HG02571 (cell line): ENCODE measurements around the gene SLC10A1.
"Not testable (repeated sequence)": the region's sequence is repeated elsewhere in the genome, so short reads cannot be mapped to it uniquely, and the experiment has no call there.

Experiments
- ATAC-seq: cut with Tn5 transposase; IDR thresholded peaks from one replicate; pipeline ENCODE4 v1.9.1; 2021; ENCODE audit warnings: mild to moderate bottlenecking, moderate library complexity; ENCODE audit not compliant: unreplicated experiment

SLC10A1 gene

DNA sequence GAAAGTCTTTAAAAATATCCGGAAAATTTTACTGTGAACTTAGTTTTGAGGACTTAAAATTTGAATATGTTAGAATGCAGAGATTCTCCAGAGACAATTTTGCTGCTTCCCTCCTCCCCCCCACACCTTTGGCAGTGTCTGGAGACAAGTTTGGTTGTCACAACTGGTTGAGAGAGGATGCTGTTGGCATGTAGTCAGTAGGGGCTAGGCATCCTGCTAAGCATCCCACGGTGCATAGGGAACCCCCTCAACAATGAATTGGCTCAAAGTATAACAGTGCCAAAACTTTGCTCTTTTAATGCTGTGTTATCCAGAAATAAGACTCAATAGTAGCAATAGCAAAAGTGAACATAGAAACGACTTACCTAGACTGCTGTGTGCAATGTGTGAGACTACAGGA lies 26.5 kb downstream of the SLC10A1 start:
- no peak for ATAC-seq

DNA sequence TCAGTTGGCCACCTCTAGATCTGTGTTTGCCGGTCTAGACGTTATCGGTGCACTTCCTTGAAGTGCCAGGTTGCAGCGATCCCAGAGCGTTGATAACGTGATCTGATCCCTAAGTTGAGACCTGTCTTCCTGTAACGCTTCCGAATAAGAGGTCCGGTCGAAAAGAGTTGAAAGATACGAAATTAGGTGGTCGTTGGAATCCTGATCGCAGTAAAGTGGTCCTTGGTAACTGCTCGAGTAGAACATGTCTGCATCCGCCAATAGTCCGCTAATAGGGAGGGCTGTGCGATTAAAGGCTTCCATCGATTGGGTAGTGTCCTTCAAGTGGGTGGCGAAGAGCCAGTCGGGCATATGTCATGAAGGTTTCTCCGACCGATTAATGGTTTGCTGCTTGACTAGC lies 27.4 kb downstream of the SLC10A1 start:
- no peak for ATAC-seq

DNA sequence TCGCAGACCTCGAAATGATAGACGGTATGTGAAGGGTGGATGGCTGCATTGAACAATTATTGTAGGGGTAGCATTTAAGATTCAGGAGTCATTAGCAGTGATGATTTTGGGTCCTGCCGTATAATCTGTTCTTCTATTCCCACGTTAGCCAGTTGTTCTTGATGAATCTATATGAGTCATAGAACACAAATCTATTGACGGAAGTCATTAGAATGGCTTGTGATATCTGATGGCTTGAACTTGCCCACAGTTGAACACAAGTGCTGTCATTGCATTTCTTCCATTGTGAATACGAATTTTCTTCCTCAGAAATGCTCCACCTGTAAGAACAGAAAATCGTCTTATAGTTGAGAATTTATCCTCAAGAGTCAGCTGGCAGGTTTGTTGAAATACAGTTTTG lies 28.2 kb downstream of the SLC10A1 start:
- ATAC-seq = no peak

DNA sequence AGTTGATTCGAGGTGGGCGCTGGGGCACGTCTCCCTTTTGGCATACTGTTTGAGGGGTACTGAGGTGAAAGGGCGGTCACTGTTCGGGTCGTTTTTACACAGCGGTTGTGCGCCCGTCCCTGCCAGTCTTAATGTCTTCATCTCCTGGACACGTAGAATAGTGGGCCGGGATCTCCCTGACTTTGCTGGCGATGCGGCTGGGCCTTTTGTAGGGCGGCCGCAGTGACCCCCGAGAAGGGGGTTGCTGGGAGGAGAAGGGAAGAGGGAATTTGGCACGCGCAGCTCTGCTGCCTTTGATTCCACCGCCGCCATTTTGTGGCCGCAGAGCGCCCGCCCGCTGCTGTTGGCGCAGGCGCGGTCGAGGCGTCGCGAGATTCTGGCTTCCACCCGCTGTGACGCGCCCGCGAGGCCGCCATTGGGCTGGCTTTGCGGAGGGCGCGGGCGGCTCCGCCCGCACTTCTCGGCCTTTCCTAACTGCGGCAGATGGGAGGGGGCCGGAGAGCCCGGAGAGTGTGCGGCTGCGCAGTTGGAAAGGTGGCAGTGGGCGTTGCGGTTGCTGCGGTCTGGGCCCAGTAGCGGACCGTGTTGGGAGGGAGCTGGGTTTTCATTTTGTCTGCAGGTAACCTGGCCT lies 29.6 kb downstream of the SLC10A1 start:
- ATAC-seq = peak; percentile 67

DNA sequence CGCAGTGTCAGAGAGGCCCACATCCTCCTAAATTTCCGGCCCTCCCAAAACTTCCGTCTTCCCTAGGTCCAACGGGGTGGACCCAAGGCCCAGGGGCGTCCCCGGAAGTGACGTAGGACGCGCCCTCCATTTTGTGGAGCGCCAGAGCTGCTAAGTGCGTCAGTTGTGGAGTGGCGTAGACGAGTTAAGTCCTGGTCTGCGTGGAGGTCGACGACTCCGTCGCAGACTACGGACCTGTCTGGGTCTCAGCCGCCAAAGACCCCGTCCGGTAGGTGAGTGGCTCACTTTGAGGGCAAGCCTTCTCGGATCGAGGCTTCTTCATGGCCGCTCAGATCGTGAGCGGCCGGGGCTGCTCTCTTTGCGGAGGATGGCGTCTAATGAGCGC lies 30.1 kb downstream of the SLC10A1 start, which contains the start of gene SRSF5:
Gene SRSF5 (plus strand): TSS at position 159 of the 385 bp plus-strand sequence. CDS start 1,015 bp downstream, outside the sequence.
- peak; percentile 69 for ATAC-seq

DNA sequence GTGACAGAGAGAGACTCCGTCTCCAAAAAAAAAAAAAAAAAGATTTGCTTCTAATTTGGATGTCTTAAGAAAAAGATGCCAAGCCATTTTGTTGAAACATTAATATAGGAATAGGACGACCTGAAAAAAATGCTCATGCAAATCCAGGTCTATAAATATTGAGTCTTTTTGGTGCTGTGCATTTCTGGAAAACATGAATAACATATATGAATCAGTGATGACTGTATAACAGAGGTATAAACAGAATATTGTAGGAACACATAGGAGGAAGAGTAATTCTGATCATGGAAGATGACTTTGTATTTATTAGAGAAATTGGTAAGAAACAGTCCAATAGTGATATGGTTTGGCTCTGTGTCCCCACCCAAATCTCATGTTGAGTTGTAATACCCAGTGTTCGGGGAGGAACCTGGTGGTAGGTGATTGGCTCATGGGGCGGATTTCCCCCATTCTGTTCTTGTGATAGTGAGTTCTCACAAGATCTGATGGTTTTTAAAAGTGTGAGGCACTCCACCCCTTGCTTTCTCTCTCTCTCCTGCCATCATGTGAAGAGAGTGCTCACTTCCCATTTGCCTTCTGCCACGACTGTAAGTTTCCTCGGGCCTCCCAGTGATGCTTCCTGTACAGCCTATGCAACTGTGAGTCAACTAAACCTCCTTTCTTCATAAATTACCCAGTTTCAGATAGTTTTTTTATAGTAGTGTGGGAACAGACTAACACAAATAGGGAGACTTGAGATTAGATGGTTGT lies 33.1 kb downstream of the SLC10A1 start:
- no peak for ATAC-seq

DNA sequence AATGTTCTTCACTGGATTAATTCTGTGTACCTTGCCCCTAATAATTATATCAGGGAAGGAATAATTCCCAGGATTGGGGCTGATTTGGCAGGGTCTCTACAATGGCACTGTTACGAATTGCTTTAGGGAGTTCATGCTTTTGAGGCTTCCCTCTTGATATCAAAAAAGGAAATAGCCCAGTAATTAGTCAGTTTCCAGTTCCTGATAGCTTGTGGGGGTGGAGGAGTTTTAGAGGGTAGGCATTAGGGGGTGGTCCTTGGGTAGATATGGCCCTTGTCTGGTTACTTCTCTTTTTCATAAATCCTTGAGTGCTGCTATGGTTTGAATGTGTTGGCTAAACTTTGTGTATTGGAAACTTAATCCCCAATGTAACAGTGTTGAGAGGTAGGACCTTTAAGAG lies 36.2 kb downstream of the SLC10A1 start:
- no peak for ATAC-seq

DNA sequence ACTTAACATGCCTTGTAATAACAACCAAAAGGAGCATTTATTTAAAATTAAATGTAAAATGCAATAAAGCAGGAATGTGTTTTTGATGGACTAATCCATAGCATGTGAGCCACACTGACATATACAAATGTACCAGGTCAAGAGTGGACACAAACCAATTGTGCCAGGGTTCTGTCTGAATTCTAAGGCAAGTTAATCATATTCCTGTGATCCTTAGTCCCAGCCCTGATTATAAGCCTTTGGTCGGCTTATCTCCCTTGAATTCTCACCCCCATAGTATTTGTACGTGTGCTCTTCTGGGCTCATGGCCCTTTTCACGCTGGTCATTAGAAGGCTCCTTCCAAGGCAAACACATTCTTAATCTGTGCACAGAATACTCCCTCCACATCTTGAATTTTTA lies 40.7 kb downstream of the SLC10A1 start:
- ATAC-seq = no peak

DNA sequence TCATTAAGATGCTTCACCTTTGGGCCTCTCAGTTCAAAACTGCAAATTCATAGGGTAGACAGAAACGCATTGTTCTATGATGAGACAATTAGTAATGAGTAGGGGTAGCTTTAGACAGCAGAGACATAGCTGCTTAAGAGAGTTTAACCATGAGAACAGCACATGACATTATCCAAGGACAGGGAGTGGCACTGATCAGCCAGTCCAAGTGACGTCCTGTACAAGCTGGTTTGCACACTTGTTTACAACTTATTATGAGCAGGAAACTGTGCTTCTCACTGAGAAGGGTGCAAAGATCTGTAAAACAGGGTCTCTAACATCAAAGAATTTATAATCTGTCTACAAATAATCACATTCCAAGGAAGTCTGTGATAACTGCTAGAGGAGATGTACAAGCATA lies 41.3 kb downstream of the SLC10A1 start:
- no peak for ATAC-seq

DNA sequence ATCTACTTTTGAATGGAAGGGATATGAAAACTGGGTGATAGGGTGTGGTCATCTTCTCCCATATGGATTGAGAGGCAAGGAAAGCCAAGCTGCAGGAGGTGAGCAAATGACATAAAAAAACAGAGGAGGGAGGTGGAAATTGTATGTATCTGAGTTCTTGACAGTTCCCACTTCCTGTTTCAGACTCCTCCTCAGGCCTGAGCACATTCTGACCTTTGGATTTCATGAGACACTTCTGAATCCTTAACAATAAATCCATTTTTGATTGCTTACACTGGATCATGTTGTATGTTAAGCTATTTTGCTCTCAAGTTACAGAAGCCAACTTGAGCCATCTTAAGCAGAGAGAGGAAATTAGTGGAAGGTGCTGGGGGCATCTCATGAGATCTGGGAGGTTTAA lies 41.7 kb downstream of the SLC10A1 start:
- no peak for ATAC-seq

DNA sequence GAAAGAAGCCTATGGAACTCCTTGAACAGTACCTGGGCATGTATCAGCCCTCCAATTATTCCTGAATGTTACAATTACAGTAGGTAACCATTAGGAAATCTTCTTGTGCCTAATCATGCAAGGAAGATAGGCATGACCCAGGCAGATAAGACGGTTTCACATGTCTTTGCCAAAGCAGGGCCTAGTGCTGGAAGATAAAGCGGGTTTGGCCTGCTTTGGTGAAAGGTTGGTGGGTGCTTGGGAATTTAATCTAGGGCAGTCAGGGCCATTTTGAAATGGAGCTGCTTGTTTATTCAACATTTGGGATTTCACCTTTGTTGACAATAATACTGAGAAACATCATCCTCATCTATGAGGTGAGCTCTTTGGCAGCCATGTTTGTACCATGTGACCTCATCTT lies 42.6 kb downstream of the SLC10A1 start:
- no peak for ATAC-seq

DNA sequence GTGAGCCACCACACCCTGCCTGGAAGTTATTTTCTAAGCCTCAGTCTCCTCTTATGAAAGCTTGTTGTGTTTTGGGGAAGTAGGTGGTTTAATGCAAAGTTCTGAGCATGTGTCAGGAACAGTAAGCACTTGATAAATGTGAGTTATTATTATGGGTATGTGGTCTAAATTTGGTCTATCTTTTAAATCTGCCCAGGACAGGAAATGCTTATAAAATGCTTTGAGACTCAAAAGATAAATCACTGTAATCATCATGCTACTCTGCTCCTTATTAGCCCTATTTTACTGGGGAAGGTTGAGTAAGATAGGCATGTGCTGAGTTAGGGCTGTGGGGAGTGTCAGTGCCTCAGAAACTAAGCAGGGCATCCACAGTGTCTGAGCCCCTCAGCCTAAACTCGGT lies 43.2 kb downstream of the SLC10A1 start:
- no peak for ATAC-seq

DNA sequence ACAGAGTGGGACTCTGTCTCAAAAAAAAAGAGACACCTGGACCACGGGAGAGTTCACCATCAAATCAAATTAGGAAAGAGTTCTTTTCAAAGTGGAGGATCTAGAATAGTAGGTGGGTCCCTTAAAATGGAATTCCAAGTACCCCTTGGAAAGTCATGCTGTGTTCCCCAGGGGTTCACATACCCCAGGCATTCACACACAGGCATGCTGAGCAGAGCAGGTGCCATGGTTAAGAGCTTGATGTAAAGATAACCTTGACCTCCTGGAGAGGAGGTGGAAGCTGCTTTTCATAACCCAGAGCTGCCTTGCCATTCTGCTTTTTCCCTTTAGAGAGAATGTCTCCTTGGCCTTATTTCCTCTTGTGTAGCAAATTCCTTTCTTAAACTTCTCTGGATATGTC lies 44.3 kb downstream of the SLC10A1 start:
- no peak for ATAC-seq

DNA sequence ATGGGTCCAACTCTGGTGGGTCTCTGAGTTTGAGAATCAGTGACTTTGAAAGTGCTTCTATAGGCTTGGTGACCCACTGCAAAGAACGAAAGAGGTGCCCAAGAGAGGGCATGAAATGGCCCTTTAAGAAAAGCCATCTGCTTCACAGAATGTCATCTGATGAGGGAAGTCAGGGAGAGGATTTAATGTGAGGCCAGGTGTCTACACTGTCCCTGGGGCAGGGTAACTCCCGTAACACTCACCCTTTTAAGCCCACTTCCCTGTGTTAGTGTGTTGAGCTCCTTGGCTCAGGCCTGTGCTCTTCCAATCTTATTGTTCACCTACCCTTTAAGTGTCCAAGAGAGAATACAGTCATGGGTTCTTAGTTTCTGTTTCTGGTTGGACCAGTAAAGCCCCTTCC lies 46.5 kb downstream of the SLC10A1 start:
- no peak for ATAC-seq

DNA sequence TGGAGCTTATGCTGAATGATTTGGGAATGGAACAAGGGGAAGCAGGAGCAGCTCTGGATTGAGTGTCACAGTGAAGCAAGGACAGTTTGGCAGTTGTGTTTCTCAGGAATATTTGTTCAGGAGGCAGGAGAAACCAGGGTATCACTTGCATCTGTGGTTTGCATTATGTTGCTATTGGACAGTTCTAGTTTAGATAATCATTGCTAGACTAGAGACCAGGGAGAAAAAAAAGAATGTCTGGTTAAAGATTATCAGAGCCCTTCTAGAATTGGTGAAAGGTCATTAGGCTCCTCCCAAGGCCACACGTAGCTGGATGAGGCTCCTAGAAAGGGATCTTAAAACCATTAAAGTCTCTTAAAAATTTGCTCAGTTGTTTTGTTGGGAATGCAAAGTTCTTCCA lies 47.1 kb downstream of the SLC10A1 start:
- no peak for ATAC-seq

DNA sequence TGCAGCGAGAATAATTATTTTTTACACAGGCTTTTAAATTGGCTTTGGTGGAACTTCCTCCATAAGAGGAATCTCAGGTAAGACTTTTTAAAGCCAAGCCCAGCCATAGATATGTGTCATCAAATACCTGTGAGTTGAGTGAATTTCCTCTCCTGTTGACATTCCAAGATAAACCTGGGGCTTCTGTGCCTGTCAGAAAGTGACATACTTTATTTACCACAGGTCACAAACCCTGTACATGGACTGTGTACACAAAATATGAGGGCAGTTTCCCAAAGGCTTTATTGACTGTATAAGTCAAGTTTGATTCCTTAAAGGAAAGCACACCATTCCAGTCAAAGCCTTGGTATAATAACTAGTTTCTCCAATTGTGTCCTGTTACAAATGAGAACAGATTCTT lies 56.0 kb downstream of the SLC10A1 start:
- ATAC-seq = no peak

DNA sequence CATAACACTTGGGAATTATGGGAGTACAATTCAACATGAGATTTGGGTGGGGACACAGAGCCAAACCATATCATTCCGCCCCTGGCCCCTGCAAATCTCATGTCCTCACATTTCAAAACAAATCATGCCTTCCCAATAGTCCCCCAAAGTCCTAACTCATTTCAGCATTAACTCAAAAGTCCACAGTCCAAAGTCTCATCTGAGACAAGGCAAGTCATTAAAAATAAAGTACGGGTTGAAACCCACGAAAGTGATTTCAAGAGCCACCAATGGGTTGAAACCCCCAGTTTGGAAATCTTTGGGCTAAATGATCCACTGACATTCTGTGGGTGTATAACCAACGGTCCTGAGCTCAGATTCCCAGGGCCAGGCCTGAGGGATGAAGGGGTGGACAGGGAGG lies 60.6 kb downstream of the SLC10A1 start:
- ATAC-seq = not testable (repeated sequence)

DNA sequence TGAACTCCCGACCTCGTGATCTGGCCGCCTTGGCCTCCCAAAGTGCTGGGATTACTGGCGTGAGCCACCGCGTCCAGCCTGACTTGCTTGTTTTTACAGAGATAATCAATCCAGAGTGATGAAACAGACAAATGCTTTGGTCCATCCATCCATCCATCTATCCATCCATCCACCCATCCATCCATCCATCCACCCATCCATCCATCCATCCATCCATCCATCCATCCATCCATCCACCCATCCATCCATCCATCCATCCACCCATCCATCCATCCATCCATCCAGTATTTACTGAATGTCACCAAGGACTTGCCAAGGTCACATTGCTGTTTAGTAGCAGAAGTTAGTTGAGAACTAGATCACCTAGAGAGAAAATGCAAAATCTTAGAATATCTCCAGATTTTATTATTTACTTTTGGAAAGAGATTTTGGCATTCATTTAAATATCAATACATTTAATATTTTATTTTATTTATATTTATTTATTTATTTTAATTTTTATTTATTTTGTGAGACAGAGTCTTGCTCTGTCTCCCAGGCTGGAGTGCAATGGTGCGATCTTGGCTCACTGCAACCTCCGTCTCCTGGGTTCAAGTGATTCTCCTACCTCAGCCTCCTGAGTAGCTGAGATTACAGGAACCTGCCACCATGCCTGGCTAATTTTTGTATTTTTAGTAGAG lies 65.0 kb downstream of the SLC10A1 start:
- ATAC-seq = not testable (repeated sequence)

DNA sequence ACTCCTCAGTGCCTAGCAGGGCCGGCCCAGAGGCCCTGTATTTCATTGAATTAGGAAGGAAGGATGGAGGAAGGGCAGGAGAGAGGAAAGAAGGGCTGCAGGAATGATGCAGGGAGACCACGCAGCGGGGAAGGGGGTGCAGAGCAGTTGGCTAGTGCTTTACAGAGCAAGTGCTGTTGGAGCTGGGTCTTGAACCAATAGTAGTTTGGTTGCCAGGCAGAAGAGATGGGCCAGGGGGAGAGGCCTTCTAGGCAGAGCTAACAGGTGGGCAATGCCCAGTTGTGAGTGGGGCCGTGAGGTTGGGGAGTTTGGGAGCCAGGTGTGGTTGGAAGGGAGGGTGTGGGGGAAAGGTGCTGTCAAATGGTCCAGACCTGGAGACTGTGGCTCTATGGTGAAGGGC lies 69.2 kb downstream of the SLC10A1 start:
- no peak for ATAC-seq

DNA sequence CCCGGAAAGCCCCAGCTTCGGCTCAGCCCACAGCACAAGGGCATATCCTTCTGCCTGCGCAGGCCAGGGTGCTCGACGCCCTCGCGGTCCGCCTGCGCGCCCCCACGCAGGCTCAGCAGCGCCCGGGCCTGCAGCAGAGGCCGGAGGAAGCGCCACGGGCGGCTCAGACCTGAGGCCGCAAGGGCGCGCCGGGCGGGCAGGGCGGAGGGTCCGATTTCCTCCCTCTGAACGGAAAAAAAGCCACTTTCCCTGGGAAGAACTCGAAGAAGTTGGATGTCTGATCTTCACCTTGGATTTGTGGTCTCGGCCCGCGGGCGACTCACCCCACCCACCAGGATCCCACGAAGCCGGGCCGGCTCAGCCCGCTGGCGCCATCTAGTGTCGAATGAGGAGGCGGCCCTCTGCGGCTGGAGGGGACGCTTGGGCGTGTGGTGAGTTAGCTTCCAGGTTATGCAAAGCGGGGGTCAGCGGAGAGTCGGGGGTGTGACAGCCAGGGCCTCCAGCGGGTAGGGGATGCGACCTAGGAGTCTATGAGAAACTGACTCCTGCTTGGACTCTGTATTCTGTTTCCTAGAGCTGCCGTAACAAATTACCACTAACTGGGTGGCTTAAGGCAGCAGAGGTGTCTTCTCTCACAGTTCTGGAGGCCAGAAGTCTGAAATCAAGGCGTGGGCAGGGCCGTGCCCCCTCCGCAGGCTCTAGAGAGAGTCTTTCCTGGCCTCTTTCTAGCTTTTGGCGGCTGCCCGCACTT lies 70.1 kb downstream of the SLC10A1 start:
- ATAC-seq = peak; percentile 87
